Nephron progenitor cell (in vitro differentiated cells): ENCODE results near the gene RPH3AL.

Experiments
- DNase-seq: peaks from one replicate; pipeline ENCODE4 v3.0.0; 2021
- H3K27ac Mint-ChIP-seq: 2 replicates; pipeline ENCODE4 v1.8.0; 2021; ENCODE audit warnings: mild to moderate bottlenecking, moderate library complexity, mixed read lengths
- H3K27me3 Mint-ChIP-seq: 2 replicates; pipeline ENCODE4 v1.8.0; 2021; ENCODE audit warnings: mild to moderate bottlenecking, low read depth, mixed read lengths; ENCODE audit not compliant: poor library complexity
- H3K36me3 Mint-ChIP-seq: 2 replicates; pipeline ENCODE4 v1.8.0; 2021; ENCODE audit warnings: low read depth, mixed read lengths
- H3K4me1 Mint-ChIP-seq: 2 replicates; pipeline ENCODE4 v1.8.0; 2021; ENCODE audit warnings: mixed read lengths
- H3K4me3 Mint-ChIP-seq: 2 replicates; pipeline ENCODE4 v1.8.0; 2021; ENCODE audit warnings: mild to moderate bottlenecking, moderate library complexity, mixed read lengths
- H3K9me3 Mint-ChIP-seq: 2 replicates; pipeline ENCODE4 v1.8.0; 2021; ENCODE audit warnings: mild to moderate bottlenecking, moderate library complexity, mixed read lengths
- CTCF ChIP-seq: fragments of 200-600 bp; sonication (generic); IDR thresholded peaks from 2 replicates; pipeline ENCODE4 v1.5.0; 2021; ENCODE audit warnings: antibody characterized with exemption

RPH3AL gene

DNA sequence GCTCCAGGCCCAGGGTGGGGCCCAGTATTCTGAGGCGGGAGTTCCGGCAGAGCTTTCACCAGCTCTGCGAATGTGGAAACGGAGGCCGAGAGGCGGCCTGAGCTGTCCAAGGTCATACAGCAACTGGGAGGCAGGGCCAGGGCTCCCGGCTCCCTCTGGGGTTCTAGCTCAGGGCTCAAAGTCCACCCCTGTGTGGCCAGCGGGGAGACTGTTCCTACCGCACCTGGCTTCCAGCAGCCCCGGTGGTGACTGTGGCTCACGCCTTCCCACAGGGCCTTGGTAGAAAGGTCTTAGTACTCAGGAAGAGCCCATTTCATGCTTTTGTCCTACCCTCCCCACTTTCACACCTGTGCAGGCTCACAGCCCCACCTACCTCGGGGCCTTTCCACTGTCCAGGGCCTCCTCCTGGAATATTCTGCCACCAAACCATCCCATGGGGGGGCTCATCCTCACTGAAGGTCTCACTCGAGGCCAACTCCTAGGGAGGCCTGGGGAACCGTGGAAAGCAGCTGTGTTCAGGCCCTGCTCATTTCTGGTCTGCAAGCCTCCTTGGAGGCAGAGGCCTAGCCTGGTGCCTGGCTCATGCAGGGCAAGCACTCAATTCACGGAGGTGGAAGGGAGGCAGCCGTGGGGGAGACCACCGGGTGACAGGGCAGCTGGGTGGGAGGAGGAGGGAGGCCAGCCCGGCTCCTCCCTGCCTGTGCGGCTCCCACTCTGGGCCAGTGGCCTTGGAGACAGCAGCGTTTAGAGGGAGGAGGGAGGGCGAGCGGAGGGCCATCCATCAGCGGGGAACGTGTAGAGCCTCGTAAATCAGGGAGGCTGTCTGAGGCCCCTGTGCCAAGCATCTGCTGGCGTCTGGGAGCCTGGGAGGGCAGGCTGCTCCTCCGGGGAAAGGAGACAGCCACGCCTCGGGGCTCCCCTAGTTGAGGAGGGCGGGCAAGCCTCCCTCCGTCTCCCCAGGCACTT, 158.5 kb downstream of the RPH3AL start:
- peaks cover 23% of the 10 kb centered on the region for H3K27me3 Mint-ChIP-seq
- H3K4me3 Mint-ChIP-seq, result peak overlapping the region; percentile 15
- H3K9me3 Mint-ChIP-seq, result peaks cover 18% of the 10 kb centered on the region
- peaks cover 45% of the 10 kb centered on the region for H3K4me1 Mint-ChIP-seq
- no peak overlapping the region for H3K27ac Mint-ChIP-seq
- peaks cover 5% of the 10 kb centered on the region for H3K36me3 Mint-ChIP-seq
- DNase-seq, result peak; percentile 76
- no peak for TF ChIP-seq CTCF

DNA sequence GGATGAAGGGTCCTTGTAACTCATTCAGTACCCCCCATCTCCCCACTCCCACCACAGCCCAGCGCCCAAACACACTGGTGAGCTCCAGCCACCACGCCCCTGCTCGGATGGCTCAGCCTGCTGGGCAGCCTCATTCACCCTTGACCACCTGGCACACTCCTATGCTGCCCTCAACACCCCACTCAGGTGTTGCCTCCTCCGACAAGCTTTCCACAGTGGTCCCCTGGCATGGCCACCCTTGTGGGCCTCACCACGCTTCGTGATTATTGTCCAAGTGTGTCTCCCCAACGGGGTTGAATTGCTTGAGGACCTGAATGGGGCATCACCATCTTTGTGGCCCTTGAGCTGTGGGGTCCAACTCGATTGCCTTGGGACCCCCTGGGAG, 159.2 kb downstream of the RPH3AL start:
- no peak for TF ChIP-seq CTCF
- H3K4me1 Mint-ChIP-seq, result peaks cover 39% of the 10 kb centered on the region
- no peaks in the 10 kb centered on the region for H3K36me3 Mint-ChIP-seq
- H3K4me3 Mint-ChIP-seq, result no peak overlapping the region
- no peak overlapping the region for H3K27ac Mint-ChIP-seq
- H3K9me3 Mint-ChIP-seq, result peaks cover 12% of the 10 kb centered on the region
- peaks cover 30% of the 10 kb centered on the region for H3K27me3 Mint-ChIP-seq
- no peak for DNase-seq

DNA sequence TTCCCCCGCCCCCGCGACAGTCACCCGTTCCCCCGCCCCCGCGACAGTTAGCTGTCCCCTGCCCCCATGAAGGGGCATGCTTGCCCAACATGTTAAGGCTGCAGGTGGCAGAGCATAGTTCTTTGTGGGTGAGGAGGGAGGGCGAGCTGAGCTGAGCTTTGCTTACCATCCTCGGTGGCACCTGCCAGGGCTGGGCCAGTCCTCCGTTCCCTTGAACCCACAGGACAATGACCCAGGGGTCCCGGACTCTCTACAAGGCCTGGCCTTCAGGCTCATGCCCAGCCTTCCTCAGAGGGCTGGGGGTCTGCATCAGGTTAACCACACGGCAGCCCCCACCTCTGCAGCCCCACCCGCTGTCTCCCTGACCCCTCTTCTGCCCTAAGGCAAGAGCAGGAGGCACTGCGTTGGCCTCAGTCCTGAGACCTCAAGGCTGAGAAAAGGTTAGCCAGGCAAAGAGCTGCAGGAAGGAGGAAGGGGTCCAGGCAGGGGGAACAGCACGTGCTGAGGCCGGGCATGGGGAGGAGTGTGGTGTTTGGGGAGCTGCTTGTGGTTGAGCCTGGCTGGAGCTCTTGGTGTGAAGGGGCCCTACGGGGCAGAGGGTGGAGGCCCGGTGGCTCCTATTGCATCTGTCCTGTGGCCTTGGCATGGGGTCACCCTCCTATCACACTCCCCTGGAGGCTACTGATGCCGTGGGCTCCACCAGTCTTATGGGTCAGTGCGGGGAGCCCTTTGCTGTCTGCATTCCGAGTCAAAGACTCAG, 159.8 kb downstream of the RPH3AL start:
- H3K27me3 Mint-ChIP-seq, result peaks cover 34% of the 10 kb centered on the region
- DNase-seq, result no peak
- H3K36me3 Mint-ChIP-seq, result no peaks in the 10 kb centered on the region
- no peak for TF ChIP-seq CTCF
- peaks cover 39% of the 10 kb centered on the region for H3K4me1 Mint-ChIP-seq
- no peak overlapping the region for H3K4me3 Mint-ChIP-seq
- no peak overlapping the region for H3K27ac Mint-ChIP-seq
- H3K9me3 Mint-ChIP-seq, result peaks cover 9% of the 10 kb centered on the region

DNA sequence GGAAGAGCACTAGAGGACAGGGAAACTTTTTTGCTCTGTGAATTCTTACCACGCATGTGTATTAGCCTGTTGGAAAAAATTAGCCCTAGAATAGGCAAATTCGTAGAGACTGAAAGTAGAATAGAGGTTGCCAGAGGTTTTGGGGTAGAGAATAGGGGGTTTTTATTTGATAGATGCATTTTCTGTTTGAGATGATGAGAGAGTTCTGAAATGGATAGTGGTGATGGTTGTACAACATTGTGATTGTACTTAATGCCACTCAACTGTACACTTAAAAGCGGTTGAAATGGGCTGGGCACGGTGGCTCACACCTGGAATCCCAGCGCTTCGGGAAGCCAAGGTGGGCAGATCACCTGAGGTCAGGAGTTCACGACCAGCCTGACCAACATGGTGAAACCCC, 163.2 kb downstream of the RPH3AL start:
- no peak for DNase-seq
- TF ChIP-seq CTCF, result no peak
- H3K4me3 Mint-ChIP-seq, result no peak overlapping the region
- H3K27me3 Mint-ChIP-seq, result peaks cover 52% of the 10 kb centered on the region
- peaks cover 37% of the 10 kb centered on the region for H3K4me1 Mint-ChIP-seq
- H3K9me3 Mint-ChIP-seq, result peaks cover 4% of the 10 kb centered on the region
- no peak overlapping the region for H3K27ac Mint-ChIP-seq
- no peaks in the 10 kb centered on the region for H3K36me3 Mint-ChIP-seq

DNA sequence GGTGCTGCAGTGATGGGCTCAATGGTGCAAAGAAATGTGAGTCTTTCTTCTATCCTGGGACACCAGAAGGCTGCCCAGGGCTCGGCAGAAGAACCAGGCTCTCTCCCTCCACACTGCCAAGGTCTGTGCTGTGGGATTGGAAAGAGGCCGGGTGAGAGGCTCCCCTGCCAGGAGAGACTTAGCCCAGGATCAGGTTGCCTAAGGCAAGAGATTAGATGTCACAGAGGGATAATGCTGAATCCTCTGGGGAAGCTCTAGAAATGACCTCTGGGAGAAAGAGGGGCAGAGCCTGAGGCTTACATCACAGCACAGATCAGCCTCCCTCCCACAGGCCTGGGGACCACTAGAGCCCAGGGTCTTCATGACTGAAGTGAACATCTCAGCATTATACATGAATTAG, 165.5 kb downstream of the RPH3AL start:
- no peak for DNase-seq
- no peak overlapping the region for H3K27ac Mint-ChIP-seq
- no peak for TF ChIP-seq CTCF
- H3K4me1 Mint-ChIP-seq, result peaks cover 35% of the 10 kb centered on the region
- H3K9me3 Mint-ChIP-seq, result no peaks in the 10 kb centered on the region
- no peak overlapping the region for H3K4me3 Mint-ChIP-seq
- H3K36me3 Mint-ChIP-seq, result no peaks in the 10 kb centered on the region
- H3K27me3 Mint-ChIP-seq, result peaks cover 75% of the 10 kb centered on the region
